Smooth muscle cell of the umbilical artery (primary cell): ENCODE measurements around the gene FAM107A. TPM values are rescaled to one million over a fixed set of nuclear protein-coding genes. Genes with fewer than 3 reads are reported as not detected.

ENCODE experiments used
- total RNA-seq: library from RNA; depleted of rRNA; stranded (reverse); fragments of >200 nt; gene quantifications from 2 replicates; pipeline ENCODE4 v1.2.3, GENCODE V29; 2014

FAM107A gene
- not detected in 2 replicates for total RNA-seq

DNA sequence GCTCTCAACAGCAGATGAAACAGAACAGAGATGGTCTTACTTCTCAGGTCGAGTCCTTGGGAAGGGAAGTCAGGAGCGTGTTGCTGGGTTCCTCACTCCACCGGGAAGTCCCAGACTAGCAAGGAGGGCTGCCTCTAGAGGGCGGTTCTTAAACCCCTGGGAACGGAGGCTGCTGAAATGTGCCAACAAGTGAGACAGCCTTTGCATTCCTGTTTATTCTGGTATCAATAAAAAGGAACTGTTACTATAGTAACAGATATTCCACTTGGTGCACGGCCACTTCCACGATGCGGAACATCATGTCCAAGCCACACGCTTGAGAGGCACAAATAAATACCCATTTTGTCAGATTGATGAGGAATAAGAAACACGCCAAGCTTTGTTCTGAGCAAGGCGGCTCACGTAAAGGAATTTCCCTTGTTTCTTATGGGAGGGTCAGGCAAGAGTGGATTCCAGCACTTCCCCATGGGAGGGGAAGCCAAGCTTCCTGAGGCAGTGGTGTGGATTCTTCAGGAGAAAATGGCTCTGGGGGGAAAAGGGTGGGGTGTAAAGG is at the start of gene FAM107A:
TSS of gene FAM107A (minus strand) at position 123 of the 553 bp plus-strand sequence. CDS start 7,531 bp downstream, outside the sequence.

DNA sequence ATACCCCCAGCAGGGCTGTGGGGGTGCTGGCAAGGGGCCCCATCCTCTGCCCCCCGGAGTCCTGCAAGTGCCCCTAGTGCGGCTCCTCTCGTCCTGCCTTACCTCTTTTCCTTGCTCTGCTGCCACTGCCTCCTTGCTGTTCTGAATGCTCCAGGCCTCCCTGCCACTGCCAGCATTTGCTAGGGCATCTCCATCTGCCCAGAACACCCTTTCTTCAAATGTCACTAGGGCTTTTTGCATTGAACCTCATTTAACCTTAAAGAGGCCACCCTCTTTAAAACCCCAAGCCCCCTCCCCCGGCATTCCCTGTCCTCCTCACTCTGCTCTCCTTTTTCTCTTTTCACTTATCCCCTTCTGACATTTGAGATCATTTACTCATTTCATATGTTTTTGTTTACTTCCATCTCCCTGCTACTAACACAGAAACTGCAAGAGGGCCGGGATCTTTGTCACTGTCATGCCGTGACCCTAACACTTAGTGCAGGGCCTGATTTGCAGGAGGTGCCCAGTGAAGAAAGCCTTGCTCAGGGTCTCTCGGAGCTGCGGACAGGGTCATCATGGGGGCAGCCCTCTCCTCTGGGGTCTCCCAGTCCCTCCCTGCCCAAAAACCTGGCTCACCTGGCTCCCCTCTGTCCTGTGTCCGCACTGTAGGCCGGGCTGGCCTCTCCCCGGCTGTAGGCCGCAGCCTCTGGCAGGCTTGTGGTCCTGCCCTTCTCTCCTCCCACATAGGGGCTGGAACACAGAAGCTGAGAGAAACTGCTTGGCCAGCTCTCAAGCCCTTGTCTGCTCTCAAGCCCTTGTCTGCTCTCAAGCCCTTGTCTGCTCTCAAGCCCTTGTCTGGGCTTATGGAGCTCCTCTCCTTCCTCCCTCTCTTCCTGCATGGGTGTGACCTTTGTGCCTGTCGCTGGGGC is 40.4 kb downstream of the FAM107A start, which contains the start of gene ACOX2:
TSS of gene ACOX2 (minus strand) at position 690 of the 911 bp plus-strand sequence. CDS start 2,084 bp downstream, outside the sequence.

Other genes with a start within 250 kb of the FAM107A start
- 21.8 and 37.4 TPM in 2 replicates for gene PXK, start 244.5 kb downstream of the FAM107A start, total RNA-seq
- 92.1 and 122 TPM in 2 replicates for gene PDHB, start 143.6 kb downstream of the FAM107A start, total RNA-seq
- 7.7 and 10.0 TPM in 2 replicates for gene KCTD6, start 85.3 kb downstream of the FAM107A start, total RNA-seq
- 7.0 and 13.4 TPM in 2 replicates for gene ACOX2, start 40.2 kb downstream of the FAM107A start, total RNA-seq
- not detected in 2 replicates for gene FAM3D, start 89.4 kb upstream of the FAM107A start, total RNA-seq